NT2/D1 (cell line): Measurements from ENCODE around the gene SLC37A2.
"Not testable (repeated sequence)": the region's sequence is repeated elsewhere in the genome, so short reads cannot be mapped to it uniquely, and the experiment has no call there.

Experiments used
- DNase-seq: peaks from one replicate; pipeline ENCODE4 v3.0.0-alpha.2; 2011; ENCODE audit warnings: low read depth, low spot score
- H3K27me3 ChIP-seq: 2 replicates; pipeline ENCODE4 v1.6.0; 2011; ENCODE audit warnings: mild to moderate bottlenecking; ENCODE audit not compliant: insufficient read length, insufficient read depth
- H3K36me3 ChIP-seq: 2 replicates; pipeline ENCODE4 v1.6.1; 2011; ENCODE audit warnings: mild to moderate bottlenecking, low read length, mixed read lengths; ENCODE audit not compliant: insufficient read depth, insufficient read length
- H3K4me1 ChIP-seq: 2 replicates; pipeline ENCODE4 v1.5.1; 2011; ENCODE audit not compliant: insufficient read depth, insufficient read length
- H3K4me3 ChIP-seq: 2 replicates; pipeline ENCODE4 v1.5.1; 2011; ENCODE audit warnings: low read depth; ENCODE audit not compliant: insufficient read length
- H3K9ac ChIP-seq: 2 replicates; pipeline ENCODE4 v1.6.0; 2011; ENCODE audit warnings: low read depth; ENCODE audit not compliant: insufficient read length
- H3K9me3 ChIP-seq: 2 replicates; pipeline ENCODE4 v1.5.1; 2011; ENCODE audit warnings: mild to moderate bottlenecking, low read length; ENCODE audit not compliant: insufficient read depth
- SUZ12 ChIP-seq: IDR thresholded peaks from 2 replicates; pipeline ENCODE4 v1.6.1; 2011; ENCODE audit not compliant: insufficient read length, insufficient read depth; ENCODE audit errors: extremely low read depth
- YY1 ChIP-seq: IDR thresholded peaks from 2 replicates; pipeline ENCODE4 v1.6.1; 2011; ENCODE audit not compliant: insufficient read length, insufficient read depth
- ZNF274 ChIP-seq: IDR thresholded peaks from 2 replicates; pipeline ENCODE4 v1.6.1; 2011; ENCODE audit warnings: mild to moderate bottlenecking, low read depth, low read length

Gene SLC37A2

DNA sequence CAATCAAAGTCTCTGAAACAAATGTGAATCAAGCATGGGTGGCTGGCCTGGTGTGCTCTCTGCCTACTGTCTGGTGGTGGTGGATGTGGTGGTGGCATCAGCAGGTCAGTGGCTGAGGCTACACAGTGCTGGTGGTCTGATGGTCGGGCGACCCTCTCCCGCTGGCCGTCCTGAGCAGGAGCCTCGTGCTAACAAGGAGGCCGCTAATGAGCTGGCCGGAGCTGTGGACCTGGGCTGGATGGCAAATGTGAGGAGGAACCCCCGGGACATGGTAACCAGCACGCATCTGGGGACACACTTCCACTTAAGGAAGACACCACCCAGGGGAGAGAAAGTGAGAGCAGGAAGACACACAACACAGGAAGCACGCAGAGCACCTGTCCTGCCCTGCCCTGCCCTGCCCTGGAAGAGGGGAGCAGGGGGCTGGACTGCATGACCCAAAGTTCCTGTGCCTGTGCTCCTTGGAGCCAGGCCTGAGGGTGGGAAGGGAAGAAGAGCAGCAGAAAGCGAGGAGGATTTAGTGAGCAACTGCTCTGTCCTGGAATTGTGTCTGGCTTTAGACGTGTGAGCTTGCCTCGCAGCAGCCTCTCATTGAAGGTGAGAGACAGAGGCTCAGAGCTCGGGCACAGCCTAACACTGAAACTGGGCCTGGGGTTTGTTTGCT, 23.7 kb downstream of the SLC37A2 start:
- Histone ChIP-seq H3K27me3 (no peaks in the 10 kb centered on the region), H3K4me1 (peaks cover 12% of the 10 kb centered on the region), H3K9ac (no peak overlapping the region), H3K9me3 (no peaks in the 10 kb centered on the region), H3K36me3 (no peaks in the 10 kb centered on the region), H3K4me3 (no peak overlapping the region)
- TF ChIP-seq YY1 (no peak), SUZ12 (no peak), ZNF274 (no peak)
- no peak for DNase-seq

DNA sequence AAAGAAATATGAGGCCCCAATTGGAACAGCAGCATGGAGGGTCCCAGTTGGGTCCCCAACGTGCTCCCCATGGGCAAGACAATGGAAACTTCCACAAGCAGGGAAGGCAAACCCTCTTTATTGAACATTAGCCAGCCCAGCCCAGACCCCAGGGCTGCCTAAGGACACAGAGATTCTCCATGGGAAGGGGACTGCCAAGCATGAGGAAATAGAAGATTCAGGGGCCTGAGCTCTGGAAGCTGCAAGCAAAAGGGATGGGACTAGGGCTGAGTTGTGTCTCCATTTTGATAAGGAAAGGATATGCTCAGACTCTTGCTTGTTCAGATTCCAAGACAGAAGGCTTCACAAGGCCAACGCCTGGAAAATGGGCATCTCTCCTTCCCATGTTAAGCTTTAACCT, 25.0 kb downstream of the SLC37A2 start:
- Histone ChIP-seq H3K9ac (no peak overlapping the region), H3K9me3 (no peaks in the 10 kb centered on the region), H3K27me3 (no peaks in the 10 kb centered on the region), H3K4me1 (peaks cover 17% of the 10 kb centered on the region), H3K36me3 (no peaks in the 10 kb centered on the region), H3K4me3 (no peak overlapping the region)
- DNase-seq, result no peak
- TF ChIP-seq YY1, result no peak
- TF ChIP-seq ZNF274, result no peak
- TF ChIP-seq SUZ12, result no peak

DNA sequence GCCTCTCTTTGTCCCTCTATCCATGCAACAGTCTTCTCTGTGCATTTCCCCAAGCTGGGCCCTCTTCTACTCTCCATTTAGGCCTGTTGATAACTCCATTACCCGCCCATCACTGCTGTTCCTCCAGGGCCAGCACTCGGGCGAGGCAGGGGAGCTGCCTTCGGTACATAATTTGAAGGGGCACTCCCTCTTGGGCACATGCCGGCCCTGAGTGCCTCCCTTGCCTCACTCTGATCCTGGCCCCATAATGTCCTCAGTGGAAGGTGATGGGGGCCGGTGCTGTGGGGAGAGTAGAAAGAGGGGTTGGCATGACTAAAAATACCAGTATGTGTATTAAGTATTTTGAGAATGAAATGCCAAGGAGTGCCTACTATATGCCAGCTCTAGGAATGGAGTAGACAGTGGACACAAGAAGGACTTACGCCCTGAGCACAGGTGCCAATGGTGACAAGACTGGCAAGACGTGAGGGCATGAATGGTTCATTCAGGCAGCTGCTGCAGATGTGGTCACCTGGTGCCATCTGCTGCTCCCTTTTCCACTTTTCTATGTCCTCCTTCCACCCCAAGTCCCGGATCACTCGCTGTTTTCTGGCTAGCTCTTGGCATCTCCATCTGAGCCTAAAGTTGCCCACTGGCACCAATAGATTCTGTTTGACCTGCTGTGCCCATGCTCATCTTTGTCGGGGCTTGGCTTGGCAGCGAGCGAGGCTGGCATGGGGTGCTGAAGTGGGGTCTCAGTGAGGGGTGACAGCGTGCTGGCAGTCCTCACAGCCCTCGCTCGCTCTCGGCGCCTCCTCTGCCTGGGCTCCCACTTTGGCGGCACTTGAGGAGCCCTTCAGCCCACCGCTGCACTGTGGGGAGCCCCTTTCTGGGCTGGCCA, 25.7 kb downstream of the SLC37A2 start:
- Histone ChIP-seq H3K9me3 (no peaks in the 10 kb centered on the region), H3K4me1 (peaks cover 12% of the 10 kb centered on the region), H3K36me3 (no peaks in the 10 kb centered on the region), H3K27me3 (no peaks in the 10 kb centered on the region), H3K4me3 (no peak overlapping the region), H3K9ac (no peak overlapping the region)
- DNase-seq, result no peak
- TF ChIP-seq ZNF274, result no peak
- TF ChIP-seq YY1, result no peak
- TF ChIP-seq SUZ12, result no peak

DNA sequence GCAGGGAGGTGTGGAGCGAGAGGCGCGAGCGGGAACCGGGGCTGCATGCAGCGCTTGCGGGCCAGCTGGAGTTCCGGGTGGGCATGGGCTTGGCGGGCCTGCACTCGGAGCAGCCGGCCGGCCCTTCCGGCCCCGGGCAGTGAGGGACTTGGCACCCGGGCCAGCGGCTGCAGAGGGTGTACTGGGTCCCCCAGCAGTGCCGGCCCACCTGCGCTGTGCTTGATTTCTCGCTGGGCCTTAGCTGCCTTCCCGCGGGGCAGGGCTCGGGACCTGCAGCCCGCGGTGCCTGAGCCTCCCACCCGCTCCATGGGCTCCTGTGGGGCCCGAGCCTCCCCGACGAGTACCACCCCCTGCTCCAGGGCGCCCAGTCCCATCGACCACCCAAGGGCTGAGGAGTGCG, 26.4 kb downstream of the SLC37A2 start:
- H3K4me1 ChIP-seq, result peaks cover 12% of the 10 kb centered on the region
- not testable (repeated sequence) for DNase-seq, H3K9ac ChIP-seq, H3K9me3 ChIP-seq, H3K4me3 ChIP-seq, H3K36me3 ChIP-seq, H3K27me3 ChIP-seq

DNA sequence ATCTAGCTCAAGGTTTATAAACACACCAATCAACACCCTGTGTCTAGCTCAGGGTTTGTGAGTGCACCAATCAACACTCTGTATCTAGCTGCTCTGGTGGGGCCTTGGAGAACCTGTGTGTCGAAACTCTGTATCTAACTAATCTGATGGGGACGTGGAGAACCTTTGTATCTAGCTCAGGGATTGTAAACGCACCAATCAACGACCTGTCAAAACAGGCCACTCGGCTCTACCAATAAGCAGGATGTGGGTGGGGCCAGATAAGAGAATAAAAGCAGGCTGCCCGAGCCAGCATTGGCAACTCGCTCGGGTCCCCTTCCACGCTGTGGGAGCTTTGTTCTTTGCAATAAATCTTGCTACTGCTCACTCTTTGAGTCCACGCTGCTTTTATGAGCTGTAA, 27.0 kb downstream of the SLC37A2 start:
- peaks cover 12% of the 10 kb centered on the region for H3K4me1 ChIP-seq
- H3K9me3 ChIP-seq, H3K4me3 ChIP-seq, H3K27me3 ChIP-seq, H3K36me3 ChIP-seq, DNase-seq, H3K9ac ChIP-seq: not testable (repeated sequence)

DNA sequence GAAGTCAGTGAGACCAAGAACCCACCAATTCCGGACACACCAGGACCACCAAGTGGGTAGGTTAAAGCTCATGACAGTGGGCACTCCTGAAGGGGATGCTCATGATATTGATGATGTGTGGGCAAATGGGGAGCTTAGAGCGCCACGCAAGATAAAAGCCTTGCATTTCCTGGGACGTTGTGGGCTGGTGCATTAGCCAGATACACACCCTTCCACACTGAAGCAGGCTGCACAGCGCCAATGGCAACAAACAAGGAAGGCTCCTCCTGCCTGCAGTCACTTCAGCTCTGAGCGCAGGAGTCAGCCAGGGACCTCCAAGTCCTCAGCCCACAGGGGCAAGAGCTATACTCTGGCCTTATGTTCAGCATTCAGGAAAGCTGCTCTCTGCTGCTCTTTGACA, 27.7 kb downstream of the SLC37A2 start:
- TF ChIP-seq ZNF274, result no peak
- no peak for TF ChIP-seq YY1
- no peak for TF ChIP-seq SUZ12
- peaks cover 2% of the 10 kb centered on the region for H3K36me3 ChIP-seq
- no peak overlapping the region for H3K4me3 ChIP-seq
- peaks cover 12% of the 10 kb centered on the region for H3K4me1 ChIP-seq
- no peaks in the 10 kb centered on the region for H3K9me3 ChIP-seq
- no peak overlapping the region for H3K9ac ChIP-seq
- H3K27me3 ChIP-seq, result no peaks in the 10 kb centered on the region
- no peak for DNase-seq

DNA sequence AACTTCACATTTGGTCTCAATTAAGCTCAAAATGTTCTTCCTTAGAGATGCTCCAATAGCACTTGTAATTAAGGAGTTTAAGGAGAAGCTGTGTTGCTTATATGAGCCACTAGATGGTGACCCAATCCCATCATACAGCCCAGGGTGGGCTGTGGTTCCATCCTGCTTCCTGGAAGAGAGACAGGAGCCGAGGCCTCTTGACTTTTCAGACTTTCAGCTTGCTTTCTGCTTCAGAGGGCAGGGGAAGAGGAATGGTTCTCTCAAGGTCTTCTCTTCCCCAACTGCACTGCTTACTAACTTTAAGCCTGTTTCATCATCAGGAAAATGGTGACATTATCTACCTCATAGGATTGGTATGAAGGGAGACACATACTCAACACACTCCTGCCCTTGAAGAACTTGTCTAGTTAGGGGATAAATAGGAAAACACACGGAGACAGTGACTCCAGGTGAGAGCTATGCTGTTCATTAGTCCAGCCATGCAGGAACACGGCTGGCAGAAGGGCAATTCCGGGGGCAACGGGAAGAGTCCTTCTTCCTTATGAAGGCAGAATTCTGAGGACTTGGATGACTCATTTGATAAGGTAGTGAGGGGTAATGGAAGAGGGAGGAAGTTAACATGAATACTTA, 28.3 kb downstream of the SLC37A2 start:
- H3K4me3 ChIP-seq, result no peak overlapping the region
- no peak for TF ChIP-seq ZNF274
- TF ChIP-seq SUZ12, result no peak
- TF ChIP-seq YY1, result no peak

More for the DNA sequence above, 28.3 kb downstream of the SLC37A2 start:
- Histone ChIP-seq H3K9ac (peak overlapping the region; percentile 46), H3K27me3 (no peaks in the 10 kb centered on the region), H3K36me3 (peaks cover 6% of the 10 kb centered on the region), H3K4me1 (peaks cover 12% of the 10 kb centered on the region), H3K9me3 (no peaks in the 10 kb centered on the region)
- peak; percentile 77 for DNase-seq
